Hair follicular keratinocyte (primary cell): ENCODE measurements around the gene BRF1. TPM values are rescaled to one million over a fixed set of nuclear protein-coding genes. Genes with fewer than 3 reads are reported as not detected.

ENCODE experiments used
- total RNA-seq: library from RNA; depleted of rRNA; stranded (reverse); fragments of >200 nt; gene quantifications from 2 replicates; pipeline ENCODE4 v1.2.3, GENCODE V29; 2015

Gene BRF1
- 19.5 and 26.4 TPM in 2 replicates for total RNA-seq

GRCh38 chr14:105300542-105301102 lies at the start of gene BRF1:
Gene BRF1 (minus strand): TSS chr14:105301001. CDS start chr14:105300629, 372 bp downstream.

GRCh38 chr14:105314287-105315200 lies 13.7 kb upstream of the BRF1 start, which contains the start of gene PACS2:
Gene PACS2 (plus strand): TSS chr14:105314748. CDS start chr14:105314919, 171 bp downstream.

GRCh38 chr14:105248368-105249181 lies 52.2 kb downstream of the BRF1 start, which contains the start of gene BTBD6:
Gene BTBD6 (plus strand): TSS chr14:105248533. CDS start chr14:105248712, 179 bp downstream.

GRCh38 chr14:105180592-105181548 lies 119.9 kb downstream of the BRF1 start, which contains the start of gene NUDT14:
Gene NUDT14 (minus strand): TSS chr14:105181312. CDS start chr14:105181209, 103 bp downstream.

GRCh38 chr14:105168496-105168978 lies 132.3 kb downstream of the BRF1 start, which contains the start of gene JAG2:
Gene JAG2 (minus strand): TSS chr14:105168776. CDS start chr14:105168420, 356 bp downstream.

Other genes starting within 250 kb of the BRF1 start
- not detected in 2 replicates for gene GPR132, start 235.6 kb downstream of the BRF1 start, total RNA-seq
- 48.9 and 61.6 TPM in 2 replicates for gene JAG2, start 132.2 kb downstream of the BRF1 start, total RNA-seq
- 10.4 and 17.0 TPM in 2 replicates for gene NUDT14, start 119.7 kb downstream of the BRF1 start, total RNA-seq
- 56.4 and 58.4 TPM in 2 replicates for gene BTBD6, start 52.5 kb downstream of the BRF1 start, total RNA-seq
- 31.4 and 53.8 TPM in 2 replicates for gene PACS2, start 13.7 kb upstream of the BRF1 start, total RNA-seq
- gene TEX22, start 97.5 kb upstream of the BRF1 start, total RNA-seq, result not detected in 2 replicates
- gene MTA1, start 118.8 kb upstream of the BRF1 start, total RNA-seq, result 46.4 and 46.8 TPM in 2 replicates
- gene CRIP2, start 173.8 kb upstream of the BRF1 start, total RNA-seq, result 67.7 and 141 TPM in 2 replicates
- gene CRIP1, start 185.9 kb upstream of the BRF1 start, total RNA-seq, result 0.16 TPM in 1 of 2 replicates, not detected in the other
- 14.3 and 34.0 TPM in 2 replicates for gene TEDC1, start 190.2 kb upstream of the BRF1 start, total RNA-seq
- gene TMEM121, start 225.6 kb upstream of the BRF1 start, total RNA-seq, result 2.7 and 3.2 TPM in 2 replicates